GM12878 (cell line): ENCODE results near the gene SPRN. TPM values are rescaled to one million over a fixed set of nuclear protein-coding genes. Genes with fewer than 3 reads are reported as not detected.
A peak's percentile ranks its signal among the peaks of the same experiment; 100 is the strongest.

Source experiments
- ATAC-seq: fragments of 200-7000 bp; cut with Tn5 transposase; 3 replicates; pipeline ENCODE4 v1.9.1; 2020; ENCODE audit warnings: mild to moderate bottlenecking, moderate library complexity
- BruUV-seq: library from RNA; stranded (reverse); fragments of 400-500 nt; replicated peaks from 2 replicates; lab custom pipeline; 2021; lab: Mats Ljungman, UMichigan
- CTCF ChIA-PET: fragments of 300-600 bp; sonication (Branson Sonifier 250); formaldehyde crosslinking; extraction: SDS; loops from one replicate; lab custom pipeline; 2021; ENCODE audit warnings: inconsistent platforms; lab: Yijun Ruan, JAX
- POLR2A ChIA-PET: fragments of 350-600 bp; formaldehyde crosslinking; extraction: SDS; loops from one replicate; lab custom pipeline; 2021; ENCODE audit warnings: inconsistent platforms; lab: Charles Lee
- RAD21 ChIA-PET: fragments of 300-600 bp; sonication (Branson Sonifier 250); formaldehyde crosslinking; loops from one replicate; lab custom pipeline; 2023; ENCODE audit warnings: antibody characterized with exemption; ENCODE audit not compliant: unreplicated experiment; lab: Charles Lee
- SMC1A ChIA-PET: fragments of 300-600 bp; sonication (Branson Sonifier 250); formaldehyde crosslinking; loops from one replicate; lab custom pipeline; 2023; ENCODE audit not compliant: unreplicated experiment, uncharacterized antibody; lab: Charles Lee
- DNase-seq: peaks from one replicate; pipeline ENCODE4 v3.0.0-alpha.2; 2011; ENCODE audit warnings: low read depth, low spot score
- FAIRE-seq: peaks from 3 replicates; lab custom pipeline; 2011; peaks lifted over from hg19 to GRCh38; lab: Jason Lieb, UNC
- H2AFZ ChIP-seq: 2 replicates; pipeline ENCODE4 v1.6.0; 2011; ENCODE audit warnings: low read depth, low read length, control low read depth; ENCODE audit not compliant: control insufficient read depth
- H3K27ac ChIP-seq: 2 replicates; pipeline ENCODE4 v1.5.1; 2011; ENCODE audit warnings: control low read depth; ENCODE audit not compliant: control insufficient read depth, insufficient read depth
- H3K27me3 ChIP-seq, 2 experiments: replicated peaks in 1 of 2; 2 replicates each; pipeline versions ENCODE4 v1.6.0 to v1.6.1; 2011; ENCODE audit warnings: low read length in 1 of 2; ENCODE audit not compliant: control insufficient read depth in 2 of 2, insufficient read depth in 2 of 2
- H3K36me3 ChIP-seq, 2 experiments: 2 replicates each; pipeline ENCODE4 v1.5.1; 2011; ENCODE audit warnings: low read length in 1 of 2; ENCODE audit not compliant: control insufficient read depth in 2 of 2, insufficient read depth in 2 of 2
- H3K4me1 ChIP-seq: 2 replicates; pipeline ENCODE4 v1.6.1; 2011; ENCODE audit warnings: mild to moderate bottlenecking, low read length, moderate library complexity, mixed read lengths; ENCODE audit not compliant: control insufficient read depth, insufficient read depth
- H3K4me2 ChIP-seq: 2 replicates; pipeline ENCODE4 v1.6.0; 2011; ENCODE audit warnings: control low read depth; ENCODE audit not compliant: control insufficient read depth, insufficient read depth
- H3K4me3 ChIP-seq: fragments of 200-600 bp; sonication (generic); 2 replicates; pipeline ENCODE4 v1.5.1; 2016
- H3K79me2 ChIP-seq: 2 replicates; pipeline ENCODE4 v1.6.0; 2011; ENCODE audit warnings: low read length; ENCODE audit not compliant: control insufficient read depth, insufficient read depth
- H3K9ac ChIP-seq: 2 replicates; pipeline ENCODE4 v1.8.0; 2011; ENCODE audit warnings: low read length, control low read depth, mixed read lengths; ENCODE audit not compliant: control insufficient read depth, insufficient read depth
- H3K9me3 ChIP-seq: replicated peaks from 3 replicates; pipeline ENCODE4 v1.5.1; 2011; ENCODE audit warnings: mild to moderate bottlenecking, low read length; ENCODE audit not compliant: control insufficient read depth, insufficient read depth
- H4K20me1 ChIP-seq: 2 replicates; pipeline ENCODE4 v1.6.0; 2011; ENCODE audit not compliant: control insufficient read depth, insufficient read depth
- ATF3 ChIP-seq: IDR thresholded peaks from 2 replicates; pipeline ENCODE4 v1.6.1; 2011; ENCODE audit warnings: low read depth, mild to moderate bottlenecking, low read length, moderate library complexity, borderline replicate concordance; ENCODE audit errors: extremely low read depth
- CBX3 ChIP-seq: fragments of 200-600 bp; sonication (generic); IDR thresholded peaks from 2 replicates; pipeline ENCODE4 v1.6.1; 2016; ENCODE audit warnings: low read depth, borderline replicate concordance
- CEBPZ ChIP-seq: fragments of 150-350 bp; IDR thresholded peaks from 2 replicates; pipeline ENCODE4 v1.6.1; 2016; ENCODE audit warnings: low read depth, low read length
- CTCF ChIP-seq, 3 experiments: IDR thresholded peaks in 2 of 3; conservative IDR thresholded peaks in 1 of 3; 2 replicates each; pipeline ENCODE4 v1.5.1; 2011; ENCODE audit warnings: low read depth in 3 of 3, low read length in 3 of 3, mild to moderate bottlenecking in 3 of 3, control low read depth in 2 of 3, moderate library complexity in 2 of 3, inconsistent platforms in 1 of 3, mixed read lengths in 1 of 3; ENCODE audit not compliant: control insufficient read depth in 2 of 3, insufficient read depth in 1 of 3; ENCODE audit errors: extremely low read depth in 1 of 3
- EED ChIP-seq: sonication (generic); IDR thresholded peaks from 2 replicates; pipeline ENCODE4 v1.6.1; 2016; ENCODE audit warnings: antibody characterized with exemption, low read depth
- HCFC1 ChIP-seq: fragments of 150-350 bp; IDR thresholded peaks from 2 replicates; pipeline ENCODE4 v1.6.1; 2014; ENCODE audit warnings: low read length
- HDAC6 ChIP-seq: fragments of 200-600 bp; sonication (generic); IDR thresholded peaks from one replicate; pipeline ENCODE4 v1.8.0; 2017; ENCODE audit warnings: antibody characterized with exemption; ENCODE audit not compliant: unreplicated experiment
- IRF3 ChIP-seq: fragments of 450-650 bp; IDR thresholded peaks from 2 replicates; pipeline ENCODE4 v1.6.1; 2014; ENCODE audit warnings: mild to moderate bottlenecking
- JUND ChIP-seq: IDR thresholded peaks from 2 replicates; pipeline ENCODE4 v1.6.1; 2012; ENCODE audit warnings: low read depth, mild to moderate bottlenecking, low read length, improper control_type of control experiment, moderate library complexity
- POLR2AphosphoS2 ChIP-seq: IDR thresholded peaks from 2 replicates; pipeline ENCODE4 v1.6.1; 2011; ENCODE audit warnings: low read depth, mild to moderate bottlenecking, low read length, improper control_type of control experiment, moderate library complexity
- RFX5 ChIP-seq: IDR thresholded peaks from 2 replicates; pipeline ENCODE4 v1.6.1; 2011; ENCODE audit warnings: low read depth, low read length, improper control_type of control experiment
- SMAD5 ChIP-seq: IDR thresholded peaks from 2 replicates; pipeline ENCODE4 v1.6.1; 2016; ENCODE audit warnings: antibody characterized with exemption, low read depth
- SMC3 ChIP-seq: IDR thresholded peaks from 2 replicates; pipeline ENCODE4 v1.6.1; 2011; ENCODE audit warnings: low read length, improper control_type of control experiment, borderline replicate concordance
- SP1 ChIP-seq: IDR thresholded peaks from one replicate; pipeline ENCODE4 v1.6.1; 2011; ENCODE audit warnings: low read depth, low read length
- USF1 ChIP-seq: IDR thresholded peaks from 2 replicates; pipeline ENCODE4 v1.6.1; 2011; ENCODE audit warnings: borderline replicate concordance, low read depth, mild to moderate bottlenecking, moderate library complexity, mixed read lengths, low read length; ENCODE audit not compliant: insufficient read depth; ENCODE audit errors: extremely low read length
- ZNF207 ChIP-seq: fragments of 450-650 bp; IDR thresholded peaks from 2 replicates; pipeline ENCODE4 v1.6.1; 2014; ENCODE audit warnings: antibody characterized with exemption, mild to moderate bottlenecking, borderline replicate concordance
- WGBS: methylation state at CpG from one replicate; pipeline ENCODE4 v1.1.6; 2016; ENCODE audit warnings: low lambda C conversion rate; ENCODE audit not compliant: insufficient replicate concordance, insufficient coverage; ENCODE audit errors: missing lambda C conversion rate; 5-methylcytosine and 5-hydroxymethylcytosine counted together
- in situ Hi-C: fragments of 300-500 bp; cut with MboI; formaldehyde crosslinking; loops from 9 replicates; pipeline ENCODE4 v1.14.3; 2018; ENCODE audit warnings: mixed read lengths
- intact Hi-C: fragments of 100-400 bp; cut with micrococcal nuclease; formaldehyde crosslinking; loops from one replicate; pipeline ENCODE4 v1.14.2; 2022; ENCODE audit not compliant: unreplicated experiment
- polyA plus RNA-seq, 11 experiments: library from polyadenylated mRNA; depleted of rRNA in 4 of 11; unstranded in 6 of 11; stranded (reverse) in 5 of 11; fragments of >200 nt; fragmentation: Nextera tagmentation in 4 of 11; fragmentation: Illumina TruSeq in 1 of 11; extraction: Ambion mirVana in 4 of 11; extraction: Trizol in 1 of 11; gene quantifications; 1 replicate in 1 of 11; 2 replicates in 10 of 11; pipeline versions ENCODE4 v1.2.1 to v1.2.3, GENCODE V29; 2011 to 2016; ENCODE audit warnings: inconsistent platforms in 2 of 11, missing spikeins in 2 of 11, low read depth in 1 of 11
- total RNA-seq, 4 experiments: library from RNA; depleted of rRNA in 3 of 4; stranded (reverse); fragments of >200 nt in 3 of 4; fragmentation: Illumina TruSeq in 1 of 4; extraction: Trizol in 1 of 4; gene quantifications; 2 replicates each; pipeline versions ENCODE4 v1.2.1 to v1.2.3, GENCODE V29; 2013 to 2021

The SPRN gene
- total and polyA plus RNA-seq, 10 of the 15 experiments (the other 5 are each of a cell fraction or from before 2014, with no cell fraction given) = 0.03 to 0.96 (median 0.46) TPM; not detected in 6

GRCh38 chr10:133393401-133394063 lies 30.9 kb downstream of the SPRN start:
- H3K4me1 ChIP-seq = peaks cover 40% of the 10 kb centered on the region
- 0 out of 2 replicates have a peak overlapping the region, but pooled peaks have one; percentile 26 for H3K4me3 ChIP-seq
- RAD21 ChIA-PET = no interaction called here
- 23% methylated on average over 27 of the region's 27 CpGs for WGBS
- peaks cover 24% of the 10 kb centered on the region for H3K79me2 ChIP-seq
- peaks cover 3% of the 10 kb centered on the region in 2 experiments; a peak in 3 of 4 replicates for H3K36me3 ChIP-seq
- CTCF ChIA-PET = interaction anchor here (1.1 kb wide), 1 partner anchor 64 kb away, joined by 4 read pairs; no protein-coding TSS in a partner anchor
- peak overlapping the region; percentile 98 for H3K9ac ChIP-seq
- peak overlapping the region; percentile 95 for H3K27ac ChIP-seq
- no peaks in the 10 kb centered on the region for H4K20me1 ChIP-seq
- H3K27me3 ChIP-seq = no peaks in the 10 kb centered on the region
- no TSS peak for BruUV-seq
- no peak for DNase-seq
- intact Hi-C loops (loop anchor here (5.0 kb wide), 2 partner anchors 66 to 86 kb away; partner anchors contain the start of genes TUBGCP2 and ZNF511), in situ Hi-C loops (no loop called here)
- H3K9me3 ChIP-seq = no peaks in the 10 kb centered on the region
- SMC1A ChIA-PET = interaction anchor here (1.2 to 1.3 kb wide), 2 partner anchors 11 to 64 kb away, joined by 4 to 5 read pairs; no protein-coding TSS in a partner anchor
- FAIRE-seq = no peak
- POLR2A ChIA-PET = no interaction called here
- H2AFZ ChIP-seq = peak overlapping the region; percentile 22; the same call in 1 of the 2 replicates
- peak overlapping the region; percentile 75 for H3K4me2 ChIP-seq
- ATAC-seq = no peak
- no peak for TF ChIP-seq CTCF (IDR thresholded peaks at IDR 0.05 in 2 of 3, conservative IDR thresholded peaks at IDR 0.05 in 1 of 3; ENCODE audit: control insufficient read depth in 2 of 3, extremely low read depth in 1 of 3, insufficient read depth in 1 of 3, low read depth in 3 of 3, low read length in 3 of 3)
- no peak for TF ChIP-seq CEBPZ
- no peak for TF ChIP-seq ATF3
- no peak for TF ChIP-seq HCFC1
- no peak for TF ChIP-seq JUND
- TF ChIP-seq RFX5 = no peak
- TF ChIP-seq ZNF207 = no peak
- no peak for TF ChIP-seq SMC3
- no peak for TF ChIP-seq SMAD5
- TF ChIP-seq EED = no peak
- no peak for TF ChIP-seq IRF3
- TF ChIP-seq CBX3 = no peak
- no peak for TF ChIP-seq HDAC6
- no peak for TF ChIP-seq SP1
- TF ChIP-seq POLR2AphosphoS2 = no peak
- TF ChIP-seq USF1 = no peak
